Adrenal gland (tissue), 5 donors: Measurements from ENCODE around the gene NKIRAS1.

Source experiments
- POLR2A ChIP-seq, 2 donors: fragments of 450-650 bp; IDR thresholded peaks; one replicate each; pipeline ENCODE4 v1.6.1; 2017; ENCODE audit warnings: antibody characterized with exemption in 2 of 2, mild to moderate bottlenecking in 2 of 2, moderate library complexity in 1 of 2
- TF ChIP-seq, protein P1 (sequence below), 6 experiments: fragments of 450-650 bp in 4 of 6; fragments of 200-600 bp in 2 of 6; sonication (generic) in 1 of 6; IDR thresholded peaks; 1 replicate in 5 of 6; 2 replicates in 1 of 6; pipeline versions ENCODE4 v1.5.1 to v1.8.0; 2016 to 2021; ENCODE audit warnings: antibody characterized with exemption in 6 of 6, mild to moderate bottlenecking in 2 of 6, moderate library complexity in 1 of 6
- donor health status: DM: no; HTN: no; CAD: no.

DNA sequence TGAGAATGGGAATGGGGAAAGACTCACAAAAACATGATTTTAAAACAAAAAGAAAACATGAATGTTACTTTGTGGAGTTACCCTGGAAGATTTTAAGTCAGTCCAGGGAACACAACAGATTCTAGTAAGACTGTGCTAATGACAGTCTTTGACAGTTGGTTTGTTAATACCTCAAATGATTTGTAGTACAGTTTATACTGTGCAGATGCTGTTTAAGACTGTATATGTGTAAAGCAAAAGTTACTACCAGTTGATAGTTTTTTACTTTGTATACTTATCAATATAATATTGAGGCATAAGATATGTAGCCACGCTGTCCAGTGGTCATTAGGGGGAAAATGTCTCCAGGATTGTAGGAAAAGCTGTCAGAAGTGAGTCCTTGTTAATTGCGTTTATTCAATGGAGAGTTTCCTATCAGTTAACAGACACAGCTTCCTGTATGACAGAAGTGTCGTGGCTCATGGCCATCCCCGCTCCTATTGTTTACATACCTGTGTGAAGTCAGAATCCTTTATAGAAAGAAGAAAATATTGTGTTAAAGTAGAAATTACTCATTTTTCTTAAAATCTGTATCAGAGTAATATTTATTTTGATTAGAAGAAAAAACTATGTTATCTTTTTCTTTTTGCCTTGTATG lies 36.0 kb downstream of the NKIRAS1 start:
- no peak for TF ChIP-seq POLR2A (IDR thresholded peaks at IDR 0.05)
- TF ChIP-seq, protein P1, sequence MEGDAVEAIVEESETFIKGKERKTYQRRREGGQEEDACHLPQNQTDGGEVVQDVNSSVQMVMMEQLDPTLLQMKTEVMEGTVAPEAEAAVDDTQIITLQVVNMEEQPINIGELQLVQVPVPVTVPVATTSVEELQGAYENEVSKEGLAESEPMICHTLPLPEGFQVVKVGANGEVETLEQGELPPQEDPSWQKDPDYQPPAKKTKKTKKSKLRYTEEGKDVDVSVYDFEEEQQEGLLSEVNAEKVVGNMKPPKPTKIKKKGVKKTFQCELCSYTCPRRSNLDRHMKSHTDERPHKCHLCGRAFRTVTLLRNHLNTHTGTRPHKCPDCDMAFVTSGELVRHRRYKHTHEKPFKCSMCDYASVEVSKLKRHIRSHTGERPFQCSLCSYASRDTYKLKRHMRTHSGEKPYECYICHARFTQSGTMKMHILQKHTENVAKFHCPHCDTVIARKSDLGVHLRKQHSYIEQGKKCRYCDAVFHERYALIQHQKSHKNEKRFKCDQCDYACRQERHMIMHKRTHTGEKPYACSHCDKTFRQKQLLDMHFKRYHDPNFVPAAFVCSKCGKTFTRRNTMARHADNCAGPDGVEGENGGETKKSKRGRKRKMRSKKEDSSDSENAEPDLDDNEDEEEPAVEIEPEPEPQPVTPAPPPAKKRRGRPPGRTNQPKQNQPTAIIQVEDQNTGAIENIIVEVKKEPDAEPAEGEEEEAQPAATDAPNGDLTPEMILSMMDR (IDR thresholded peaks at IDR 0.05): no peak
